HEK293 (cell line): Measurements from ENCODE around the gene BAHD1.

Experiments used
- BCL11B ChIP-seq: fragments of 450-650 bp; formaldehyde crosslinking; IDR thresholded peaks from 2 replicates; pipeline ENCODE4 v1.5.1; 2016; ENCODE audit warnings: low read depth, missing biosample characterization, missing genetic modification characterization
- HOXC10 ChIP-seq: sonication (generic); formaldehyde crosslinking; IDR thresholded peaks from 2 replicates; pipeline ENCODE4 v1.8.1; 2023; ENCODE audit warnings: mild to moderate bottlenecking, missing genetic modification reagents
- KLF16 ChIP-seq: fragments of 450-650 bp; formaldehyde crosslinking; IDR thresholded peaks from 2 replicates; pipeline ENCODE4 v1.5.1; 2017; ENCODE audit warnings: missing biosample characterization, missing genetic modification characterization
- PBX3 ChIP-seq: sonication (generic); formaldehyde crosslinking; IDR thresholded peaks from 2 replicates; pipeline ENCODE4 v1.8.1; 2022; ENCODE audit warnings: mild to moderate bottlenecking, moderate library complexity, missing genetic modification reagents
- PRDM6 ChIP-seq: fragments of 450-650 bp; formaldehyde crosslinking; IDR thresholded peaks from 2 replicates; pipeline ENCODE4 v1.5.1; 2017; ENCODE audit warnings: missing biosample characterization, missing genetic modification characterization
- SP3 ChIP-seq: fragments of 450-650 bp; formaldehyde crosslinking; IDR thresholded peaks from 2 replicates; pipeline ENCODE4 v1.5.1; 2016; ENCODE audit warnings: missing biosample characterization, missing genetic modification characterization
- WT1 ChIP-seq: fragments of 450-650 bp; formaldehyde crosslinking; IDR thresholded peaks from 2 replicates; pipeline ENCODE4 v1.5.1; 2016; ENCODE audit warnings: missing biosample characterization, missing genetic modification characterization
- YY1 ChIP-seq: fragments of 450-650 bp; formaldehyde crosslinking; IDR thresholded peaks from 2 replicates; pipeline ENCODE4 v1.5.1; 2018; ENCODE audit warnings: missing biosample characterization, missing genetic modification characterization
- ZBTB21 ChIP-seq: fragments of 450-650 bp; formaldehyde crosslinking; IDR thresholded peaks from 2 replicates; pipeline ENCODE4 v1.5.1; 2017; ENCODE audit warnings: missing biosample characterization, missing genetic modification characterization
- ZBTB7A ChIP-seq: fragments of 450-650 bp; formaldehyde crosslinking; IDR thresholded peaks from 2 replicates; pipeline ENCODE4 v1.5.1; 2016; ENCODE audit warnings: low read depth, missing biosample characterization, missing genetic modification characterization
- ZBTB8A ChIP-seq: fragments of 450-650 bp; formaldehyde crosslinking; IDR thresholded peaks from 2 replicates; pipeline ENCODE4 v1.5.1; 2016; ENCODE audit warnings: missing biosample characterization, missing genetic modification characterization
- ZFHX2 ChIP-seq: fragments of 450-650 bp; formaldehyde crosslinking; conservative IDR thresholded peaks from 2 replicates; pipeline ENCODE4 v1.5.1; 2016; ENCODE audit warnings: missing biosample characterization, missing genetic modification characterization
- ZFP3 ChIP-seq: fragments of 450-650 bp; formaldehyde crosslinking; IDR thresholded peaks from 2 replicates; pipeline ENCODE4 v1.5.1; 2016; ENCODE audit warnings: low read depth, missing biosample characterization, missing genetic modification characterization
- ZNF138 ChIP-seq: fragments of 450-650 bp; formaldehyde crosslinking; IDR thresholded peaks from 2 replicates; pipeline ENCODE4 v1.5.1; 2016; ENCODE audit warnings: missing biosample characterization, missing genetic modification characterization, borderline replicate concordance
- ZNF157 ChIP-seq: fragments of 450-650 bp; formaldehyde crosslinking; IDR thresholded peaks from 2 replicates; pipeline ENCODE4 v1.5.1; 2016; ENCODE audit warnings: missing biosample characterization, missing genetic modification characterization
- ZNF18 ChIP-seq: fragments of 450-650 bp; formaldehyde crosslinking; IDR thresholded peaks from 2 replicates; pipeline ENCODE4 v1.5.1; 2016; ENCODE audit warnings: missing biosample characterization, missing genetic modification characterization
- ZNF221 ChIP-seq: fragments of 450-650 bp; formaldehyde crosslinking; IDR thresholded peaks from 2 replicates; pipeline ENCODE4 v1.5.1; 2017; ENCODE audit warnings: missing biosample characterization, missing genetic modification characterization, borderline replicate concordance
- ZNF274 ChIP-seq, 2 experiments: fragments of 200-500 bp in 1 of 2; fragments of 450-650 bp in 1 of 2; sonication (Bioruptor generic) in 1 of 2; formaldehyde crosslinking in 1 of 2; IDR thresholded peaks; 2 replicates each; pipeline versions ENCODE4 v1.5.1 to v1.6.1; 2014 to 2016; ENCODE audit warnings: borderline replicate concordance in 1 of 2, inconsistent platforms in 1 of 2, low read length in 1 of 2, missing biosample characterization in 1 of 2, missing genetic modification characterization in 1 of 2
- ZNF335 ChIP-seq: fragments of 450-650 bp; formaldehyde crosslinking; conservative IDR thresholded peaks from 2 replicates; pipeline ENCODE4 v1.5.1; 2016; ENCODE audit warnings: missing biosample characterization, missing genetic modification characterization
- ZNF366 ChIP-seq: fragments of 450-650 bp; formaldehyde crosslinking; conservative IDR thresholded peaks from 2 replicates; pipeline ENCODE4 v1.5.1; 2016; ENCODE audit warnings: missing biosample characterization, missing genetic modification characterization
- ZNF488 ChIP-seq: fragments of 450-650 bp; formaldehyde crosslinking; IDR thresholded peaks from 2 replicates; pipeline ENCODE4 v1.5.1; 2016; ENCODE audit warnings: missing biosample characterization, missing genetic modification characterization
- ZNF585B ChIP-seq: fragments of 450-650 bp; formaldehyde crosslinking; IDR thresholded peaks from 2 replicates; pipeline ENCODE4 v1.5.1; 2016; ENCODE audit warnings: missing biosample characterization, missing genetic modification characterization
- ZNF621 ChIP-seq: fragments of 450-650 bp; formaldehyde crosslinking; IDR thresholded peaks from 2 replicates; pipeline ENCODE4 v1.5.1; 2017; ENCODE audit warnings: missing biosample characterization, missing genetic modification characterization
- ZNF645 ChIP-seq: fragments of 450-650 bp; formaldehyde crosslinking; IDR thresholded peaks from 2 replicates; pipeline ENCODE4; 2016; ENCODE audit warnings: missing biosample characterization, missing genetic modification characterization
- ZNF654 ChIP-seq: fragments of 450-650 bp; formaldehyde crosslinking; IDR thresholded peaks from 2 replicates; pipeline ENCODE4 v1.5.1; 2016; ENCODE audit warnings: low read depth, missing biosample characterization, missing genetic modification characterization
- ZNF664 ChIP-seq: fragments of 450-650 bp; formaldehyde crosslinking; IDR thresholded peaks from 2 replicates; pipeline ENCODE4 v1.5.1; 2016; ENCODE audit warnings: missing biosample characterization, missing genetic modification characterization
- ZNF692 ChIP-seq: fragments of 450-650 bp; formaldehyde crosslinking; IDR thresholded peaks from 2 replicates; pipeline ENCODE4 v1.5.1; 2016; ENCODE audit warnings: missing biosample characterization, missing genetic modification characterization
- ZNF701 ChIP-seq: fragments of 450-650 bp; formaldehyde crosslinking; IDR thresholded peaks from 2 replicates; pipeline ENCODE4 v1.5.1; 2016; ENCODE audit warnings: missing biosample characterization, missing genetic modification characterization
- ZNF785 ChIP-seq: fragments of 450-650 bp; formaldehyde crosslinking; IDR thresholded peaks from 2 replicates; pipeline ENCODE4 v1.5.1; 2016; ENCODE audit warnings: missing biosample characterization, missing genetic modification characterization
- ZSCAN16 ChIP-seq: fragments of 450-650 bp; formaldehyde crosslinking; IDR thresholded peaks from 2 replicates; pipeline ENCODE4 v1.5.1; 2016; ENCODE audit warnings: missing biosample characterization, missing genetic modification characterization
- ZXDB ChIP-seq: fragments of 450-650 bp; formaldehyde crosslinking; IDR thresholded peaks from 2 replicates; pipeline ENCODE4 v1.5.1; 2016; ENCODE audit warnings: missing biosample characterization, missing genetic modification characterization

BAHD1 gene

GRCh38 chr15:40506964-40507571 is 66.3 kb downstream of the BAHD1 start (continued):
- TF ChIP-seq ZNF692 (tag by site-specific recombination) (no peak), ZNF585B (tag by site-specific recombination) (no peak), ZNF157 (no peak), ZNF335 (peak; percentile 88), ZNF621 (tag by site-specific recombination) (no peak), YY1 (tag by site-specific recombination) (no peak), ZNF654 (peak; percentile 41), ZNF664 (tag by site-specific recombination) (no peak), ZNF221 (tag by site-specific recombination) (no peak), ZNF138 (tag by site-specific recombination) (no peak), ZFHX2 (tag by site-specific recombination) (no peak), ZNF701 (no peak), ZSCAN16 (tag by site-specific recombination) (no peak), ZNF645 (tag by site-specific recombination) (no peak), SP3 (no peak), ZNF785 (tag by site-specific recombination) (no peak), ZNF18 (peak; percentile 59; the same call in 1 of the 2 replicates), ZBTB21 (no peak), ZBTB7A (no peak), ZFP3 (tag by site-specific recombination) (no peak), WT1 (0 out of 2 replicates have a peak, but pooled peaks have one; percentile 34), ZXDB (no peak), ZBTB8A (peak; percentile 80), ZNF274 (IDR thresholded peaks at IDR 0.05; ENCODE audit: low read length) (no peak), ZNF274 (tag by site-specific recombination; IDR thresholded peaks at IDR 0.05; ENCODE audit: borderline replicate concordance) (no peak), ZNF488 (no peak), PBX3 (CRISPR knock-in tag) (no peak), HOXC10 (no peak), KLF16 (tag by site-specific recombination) (no peak), ZNF366 (tag by site-specific recombination) (0 out of 2 replicates have a peak, but pooled peaks have one; percentile 11), PRDM6 (tag by site-specific recombination) (no peak), BCL11B (tag by site-specific recombination) (no peak)
